Testis (tissue), 3 donors: Measurements from ENCODE around the gene POU6F1. TPM values are rescaled to one million over a fixed set of nuclear protein-coding genes. Genes with fewer than 3 reads are reported as not detected.

Experiments used
- DNase-seq: peaks from one replicate; pipeline ENCODE4 v3.0.0-alpha.2; 2019
- H3K27ac ChIP-seq, 2 donors: fragments of 200-600 bp; sonication (generic); one replicate each; pipeline ENCODE4 v1.5.1; 2019
- H3K27me3 ChIP-seq: fragments of 200-600 bp; sonication (generic); one replicate; pipeline ENCODE4 v1.5.1; 2019
- H3K36me3 ChIP-seq: fragments of 200-600 bp; sonication (generic); one replicate; pipeline ENCODE4 v1.5.1; 2017; ENCODE audit warnings: low read depth; ENCODE audit errors: missing control alignments
- H3K4me1 ChIP-seq: fragments of 200-600 bp; sonication (generic); one replicate; pipeline ENCODE4 v1.5.1; 2019
- H3K4me3 ChIP-seq, 2 donors: fragments of 200-600 bp; sonication (generic); one replicate each; pipeline ENCODE4 v1.5.1; 2017 to 2019
- H3K9me3 ChIP-seq: fragments of 200-600 bp; sonication (generic); one replicate; pipeline ENCODE4 v1.5.1; 2017
- CTCF ChIP-seq, 3 experiments: fragments of 450-650 bp in 2 of 3; fragments of 200-600 bp in 1 of 3; sonication (generic) in 1 of 3; IDR thresholded peaks; one replicate each; pipeline ENCODE4 v1.5.1; 2016 to 2019; ENCODE audit warnings: antibody characterized with exemption in 3 of 3, mild to moderate bottlenecking in 2 of 3, moderate library complexity in 1 of 3
- POLR2A ChIP-seq: fragments of 450-650 bp; IDR thresholded peaks from one replicate; pipeline ENCODE4 v1.6.1; 2017; ENCODE audit warnings: antibody characterized with exemption, mild to moderate bottlenecking, moderate library complexity
- WGBS, 2 donors: methylation state at CpG; one replicate each; pipeline ENCODE4 v1.1.5; 2018; 5-methylcytosine and 5-hydroxymethylcytosine counted together
- intact Hi-C: fragments of 100-400 bp; cut with DNase I; formaldehyde crosslinking; loops from one replicate; pipeline ENCODE4 v1.15.1; 2023; ENCODE audit warnings: low total_unique reads
- polyA plus RNA-seq: library from polyadenylated mRNA; stranded (reverse); fragments of 350-450 nt; fragmentation: Illumina TruSeq; extraction: RNeasy Lipid Tissue Mini Kit (QIAGEN cat#74804); gene quantifications from one replicate; pipeline ENCODE4 v1.2.3, GENCODE V29; 2014; ENCODE audit warnings: low read depth, low replicate concordance; ENCODE audit not compliant: insufficient read depth
- total RNA-seq, 2 donors: library from RNA; depleted of rRNA; stranded (reverse); fragments of >200 nt; gene quantifications; one replicate each; pipeline ENCODE4 v1.2.3, GENCODE V29; 2016

POU6F1 gene
- total and polyA plus RNA-seq, 3 donors from 2014 or later = 4.4 to 7.6 (median 7.5) TPM

DNA sequence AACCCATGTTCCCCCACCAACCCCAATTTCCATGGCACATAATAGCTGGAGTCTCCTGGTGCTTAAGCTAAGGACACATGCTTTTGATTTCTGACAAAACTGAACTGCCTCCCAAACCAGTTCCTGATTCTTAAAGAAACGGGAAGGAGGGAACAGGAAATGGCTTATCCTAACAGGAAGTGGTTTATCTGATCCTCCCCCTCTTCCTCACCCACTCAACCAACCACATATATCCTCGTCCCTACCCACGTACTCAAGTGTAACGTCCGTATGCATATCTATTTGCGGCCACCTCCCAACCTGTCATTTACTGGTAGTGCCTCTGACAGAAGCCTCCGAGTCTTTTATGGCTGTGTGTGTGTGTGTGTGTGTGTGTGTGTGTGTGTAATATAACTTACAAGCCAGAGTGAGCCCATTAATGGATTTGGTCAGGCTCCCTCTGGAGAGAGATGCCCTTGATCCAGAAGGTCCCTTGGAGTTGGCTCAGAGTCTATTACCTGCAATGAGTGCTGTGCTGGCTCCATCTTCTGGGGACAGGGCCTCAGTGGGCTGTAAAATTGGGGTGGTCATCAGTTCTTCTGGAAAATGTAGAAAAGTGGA is 28.5 kb upstream of the POU6F1 start:
- no peak for DNase-seq
- 66 to 68% methylated on average over 7 of the region's 7 CpGs for WGBS, 2 donors
- H3K4me3 ChIP-seq = no peak overlapping the region
- H3K36me3 ChIP-seq = no peaks in the 10 kb centered on the region
- no peaks in the 10 kb centered on the region for H3K9me3 ChIP-seq
- peaks cover 5% of the 10 kb centered on the region for H3K4me1 ChIP-seq
- intact Hi-C loops = no loop called here
- TF ChIP-seq POLR2A (no peak), CTCF (IDR thresholded peaks at IDR 0.05) (no peak)
- H3K27ac ChIP-seq = no peak overlapping the region
- H3K27me3 ChIP-seq = no peaks in the 10 kb centered on the region

DNA sequence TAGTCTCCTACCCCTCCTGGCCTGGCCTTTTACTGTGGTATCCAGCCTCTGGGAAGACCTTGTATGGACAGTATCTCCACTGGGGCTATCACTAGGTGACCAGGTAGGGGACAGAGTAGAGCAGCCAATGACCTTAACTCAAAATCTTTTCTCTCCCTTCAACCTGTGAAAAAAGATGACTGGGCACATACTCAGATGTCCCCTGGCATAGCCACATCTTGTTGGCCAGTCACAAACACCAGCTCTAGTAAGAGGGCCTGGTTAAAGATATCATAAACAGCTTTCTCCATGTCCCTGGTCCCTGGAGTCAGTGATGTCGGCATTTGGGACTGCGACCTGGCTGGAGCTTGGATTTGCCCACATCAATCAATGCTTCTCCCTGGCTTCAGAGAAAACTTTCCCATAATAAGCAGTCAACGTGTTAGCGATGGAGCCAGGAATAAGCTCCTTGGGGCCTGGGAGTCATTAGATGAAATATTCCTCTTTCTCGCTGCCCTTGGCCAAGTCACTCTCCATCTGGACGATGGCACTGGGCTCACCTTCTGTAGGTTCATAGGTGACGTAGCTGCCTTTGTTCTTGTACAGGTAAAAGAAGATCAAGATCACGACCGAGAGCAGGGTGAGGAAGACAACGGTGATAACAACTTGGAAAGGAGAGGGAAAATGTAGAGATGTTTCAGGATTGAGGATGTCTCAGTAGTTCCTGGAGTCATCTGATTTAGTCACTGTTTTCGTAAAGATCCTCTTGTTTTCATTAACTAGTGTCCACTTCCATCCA is 27.8 kb upstream of the POU6F1 start:
- DNase-seq = no peak
- H3K4me3 ChIP-seq = no peak overlapping the region
- intact Hi-C loops = no loop called here
- H3K36me3 ChIP-seq = no peaks in the 10 kb centered on the region
- WGBS, 2 donors = 92 to 93% methylated on average over 11 of the region's 11 CpGs
- TF ChIP-seq POLR2A (no peak), CTCF (IDR thresholded peaks at IDR 0.05) (no peak)
- H3K27me3 ChIP-seq = no peaks in the 10 kb centered on the region
- no peak overlapping the region for H3K27ac ChIP-seq
- peaks cover 5% of the 10 kb centered on the region for H3K4me1 ChIP-seq
- H3K9me3 ChIP-seq = no peaks in the 10 kb centered on the region

DNA sequence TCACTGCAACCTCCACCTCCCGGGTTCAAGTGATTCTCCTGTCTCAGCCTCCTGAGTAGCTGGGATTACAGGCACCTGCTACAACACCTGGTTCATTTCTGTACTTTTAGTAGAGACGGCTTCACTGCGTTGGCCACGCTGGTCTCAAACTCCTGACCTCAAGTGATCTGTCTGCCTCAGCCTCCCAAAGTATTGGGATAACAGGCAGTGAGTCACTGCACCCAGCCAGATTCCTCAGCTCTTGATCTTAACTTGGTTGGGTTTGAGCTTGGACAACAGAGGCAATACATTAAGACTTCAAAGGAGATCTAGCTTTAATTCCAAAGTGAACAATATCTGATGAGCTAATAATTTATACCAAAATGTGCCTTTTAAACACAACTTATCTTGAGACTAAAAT is 26.4 kb upstream of the POU6F1 start:
- intact Hi-C loops = no loop called here

DNA sequence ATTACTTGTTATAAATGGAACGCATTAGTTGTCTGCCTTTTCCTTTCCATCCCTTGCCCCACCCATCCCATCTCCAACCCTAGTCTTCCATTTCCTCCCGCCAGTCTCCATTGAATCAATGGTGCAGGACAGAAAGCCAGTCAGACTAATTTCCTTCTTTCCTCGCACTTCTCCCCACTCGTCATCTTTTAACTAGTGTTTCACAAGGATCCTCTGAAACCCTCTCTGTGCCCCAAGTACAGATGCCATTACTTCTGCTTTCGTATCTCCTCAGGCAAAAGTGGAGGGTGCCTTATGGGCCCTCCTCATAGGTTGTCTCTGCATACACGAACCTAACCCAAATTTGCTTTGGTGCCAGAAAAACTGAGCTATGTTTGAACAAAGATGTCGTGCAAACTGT is 25.0 kb upstream of the POU6F1 start:
- no peak for DNase-seq
- H3K4me3 ChIP-seq = no peak overlapping the region
- intact Hi-C loops = no loop called here
- TF ChIP-seq POLR2A (no peak), CTCF (IDR thresholded peaks at IDR 0.05) (no peak)
- no peak overlapping the region for H3K27ac ChIP-seq
- H3K4me1 ChIP-seq = peaks cover 13% of the 10 kb centered on the region
- no peaks in the 10 kb centered on the region for H3K27me3 ChIP-seq
- no peaks in the 10 kb centered on the region for H3K9me3 ChIP-seq
- H3K36me3 ChIP-seq = no peaks in the 10 kb centered on the region
- WGBS, 2 donors = 73 to 84% methylated on average over 7 of the region's 7 CpGs

More for the DNA sequence above, 26.4 kb upstream of the POU6F1 start:
- peaks cover 13% of the 10 kb centered on the region for H3K4me1 ChIP-seq
- DNase-seq = no peak
- H3K36me3 ChIP-seq = no peaks in the 10 kb centered on the region
- no peaks in the 10 kb centered on the region for H3K27me3 ChIP-seq
- H3K9me3 ChIP-seq = no peaks in the 10 kb centered on the region
- no peak overlapping the region for H3K4me3 ChIP-seq
- TF ChIP-seq POLR2A = no peak
- no peak for TF ChIP-seq CTCF (IDR thresholded peaks at IDR 0.05)
- H3K27ac ChIP-seq = no peak overlapping the region
- 93% methylated on average over 4 of the region's 4 CpGs for WGBS, 2 donors
